Subcutaneous adipose tissue (tissue), 4 donors: Measurements from ENCODE around the gene KRTAP1-1. TPM values are rescaled to one million over a fixed set of nuclear protein-coding genes. Genes with fewer than 3 reads are reported as not detected.
"Not testable (repeated sequence)": the region's sequence is repeated elsewhere in the genome, so short reads cannot be mapped to it uniquely, and the experiment has no call there.

Experiments
- CTCF ChIP-seq: fragments of 450-650 bp; IDR thresholded peaks from one replicate; pipeline ENCODE4 v1.5.1; 2016; ENCODE audit warnings: low read depth, mild to moderate bottlenecking, control low read depth, antibody characterized with exemption, moderate library complexity
- total RNA-seq, 4 donors: library from RNA; depleted of rRNA; stranded (reverse); fragments of >200 nt; gene quantifications; one replicate each; pipeline ENCODE4 v1.1.0, GENCODE V29; 2016

Gene KRTAP1-1
- total RNA-seq, 4 donors from 2014 or later, result not detected

GRCh38 chr17:41058741-41059140 is 17.5 kb upstream of the KRTAP1-1 start:
- no peak for TF ChIP-seq CTCF

GRCh38 chr17:41057547-41057946 is 16.3 kb upstream of the KRTAP1-1 start:
- TF ChIP-seq CTCF, result no peak

- TF ChIP-seq CTCF, result not testable (repeated sequence)
Measured at GRCh38 chr17:41055130-41055529, 13.9 kb upstream of the KRTAP1-1 start, which contains the start of gene KRTAP2-2. KRTAP2-2 (minus strand) TSS chr17:41055230; CDS start chr17:41055211, 19 bp downstream.

GRCh38 chr17:41054025-41054424 is 12.8 kb upstream of the KRTAP1-1 start:
- TF ChIP-seq CTCF, result no peak

- no peak for TF ChIP-seq CTCF
Measured at GRCh38 chr17:41052566-41052965, 11.3 kb upstream of the KRTAP1-1 start.

GRCh38 chr17:41049110-41049509 is 7.9 kb upstream of the KRTAP1-1 start:
- no peak for TF ChIP-seq CTCF

- no peak for TF ChIP-seq CTCF
Measured at GRCh38 chr17:41048441-41048840, 7.2 kb upstream of the KRTAP1-1 start.
